Measurements from ENCODE around the gene GNAL.

The GNAL gene

DNA sequence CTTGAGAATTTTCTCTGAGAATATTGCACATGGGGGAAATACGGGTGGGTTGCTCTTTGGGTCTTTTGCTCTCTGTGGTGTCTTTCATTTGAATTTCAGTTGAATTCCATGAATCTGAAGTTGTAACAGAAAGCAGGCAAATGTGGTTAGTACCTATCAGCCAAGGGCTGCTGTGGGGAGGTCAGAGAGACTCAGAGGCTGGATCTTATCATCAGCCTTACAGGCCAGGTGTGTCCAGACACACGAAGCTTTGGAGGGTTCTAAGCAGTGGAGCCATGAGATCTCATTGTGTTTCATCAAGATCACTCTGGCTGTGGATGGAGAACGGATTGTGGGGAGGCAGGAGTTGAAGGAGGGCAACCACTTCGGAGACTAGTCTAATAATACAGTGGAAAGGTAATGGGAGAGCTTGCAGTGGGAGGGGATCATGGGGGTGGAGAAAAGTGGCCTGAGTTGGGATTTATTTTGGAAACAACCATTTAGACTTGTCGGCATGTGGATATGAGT is 68.1 kb downstream of the GNAL start:
- no peak for DNase-seq (ENCODE audit: low read depth, low spot score)
- H3K27ac ChIP-seq, result no peak overlapping the region

DNA sequence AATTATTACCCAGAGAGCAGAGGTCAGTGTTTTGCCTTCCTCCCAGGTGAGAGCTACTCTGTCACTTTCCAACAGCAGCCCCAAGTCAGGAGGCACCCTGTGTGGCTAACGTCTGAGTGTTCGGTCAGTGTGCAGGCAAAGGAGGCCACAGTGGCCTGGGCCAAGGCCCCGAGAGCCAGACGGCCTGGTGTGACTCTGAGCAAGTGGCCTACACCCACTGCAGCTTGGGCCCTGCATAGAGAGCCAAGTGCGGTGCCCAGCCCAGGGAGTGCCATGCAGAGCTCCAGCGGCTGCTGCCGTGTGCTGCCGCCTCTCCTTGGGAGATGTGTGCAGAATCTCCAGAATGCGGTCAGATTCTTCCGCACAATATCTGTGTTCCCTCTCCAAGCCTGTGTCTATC is 70.4 kb downstream of the GNAL start:
- H3K27ac ChIP-seq, result no peak overlapping the region
- no peak for DNase-seq (ENCODE audit: low read depth, low spot score)

DNA sequence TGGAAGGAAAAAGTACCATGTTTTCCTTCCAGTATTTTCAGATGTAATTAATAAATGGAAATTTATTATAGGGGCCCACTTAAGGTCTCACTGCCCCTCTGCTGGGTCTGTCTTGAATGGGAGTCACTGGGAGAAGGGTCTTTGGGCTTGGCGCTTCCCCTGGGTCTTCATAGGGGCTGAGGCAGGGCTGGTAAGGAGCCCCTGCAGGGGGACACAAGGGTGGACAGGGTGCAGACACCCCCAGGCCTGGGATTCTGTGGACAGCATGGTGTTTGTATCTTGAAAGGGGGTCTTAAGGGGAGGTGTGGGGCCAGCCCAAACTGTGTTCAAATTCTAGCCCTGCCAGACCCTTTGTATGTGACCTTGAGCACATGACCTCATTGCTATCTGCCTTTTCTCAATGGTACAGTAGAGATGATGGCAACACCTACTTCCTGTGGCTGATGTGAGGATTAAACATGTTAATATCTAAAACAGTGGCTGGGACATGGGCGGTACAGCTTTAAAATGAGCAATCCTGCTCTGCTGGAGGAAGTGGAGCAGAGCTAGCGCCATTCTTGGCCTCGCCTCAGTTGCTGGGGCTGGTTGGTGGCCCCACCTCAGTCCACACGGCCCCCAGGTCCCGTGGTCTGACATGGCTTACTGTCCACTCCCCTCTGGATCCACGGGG is 71.6 kb downstream of the GNAL start:
- no peak for DNase-seq (ENCODE audit: low read depth, low spot score)
- no peak overlapping the region for H3K27ac ChIP-seq

DNA sequence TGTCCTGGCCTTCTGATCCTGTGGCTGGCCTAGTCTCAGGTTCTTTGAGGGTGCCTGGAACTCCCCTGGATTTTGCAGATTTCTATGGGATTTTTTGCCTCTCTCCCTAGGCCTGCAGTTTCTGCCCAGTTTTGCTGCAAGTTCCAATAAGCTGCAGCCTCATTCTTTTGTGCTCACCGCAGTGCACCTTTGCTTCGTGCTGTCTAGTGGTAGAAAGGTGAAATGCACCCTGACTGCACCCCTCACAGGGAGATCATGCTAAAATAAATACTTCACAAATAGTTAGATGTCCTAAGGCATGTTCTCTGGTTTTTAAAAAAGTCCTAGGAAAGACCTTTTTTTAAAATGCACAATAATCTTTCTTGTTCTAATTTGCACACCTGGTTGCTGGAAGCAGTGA is 72.5 kb downstream of the GNAL start:
- H3K27ac ChIP-seq, result no peak overlapping the region
- no peak for DNase-seq (ENCODE audit: low read depth, low spot score)

DNA sequence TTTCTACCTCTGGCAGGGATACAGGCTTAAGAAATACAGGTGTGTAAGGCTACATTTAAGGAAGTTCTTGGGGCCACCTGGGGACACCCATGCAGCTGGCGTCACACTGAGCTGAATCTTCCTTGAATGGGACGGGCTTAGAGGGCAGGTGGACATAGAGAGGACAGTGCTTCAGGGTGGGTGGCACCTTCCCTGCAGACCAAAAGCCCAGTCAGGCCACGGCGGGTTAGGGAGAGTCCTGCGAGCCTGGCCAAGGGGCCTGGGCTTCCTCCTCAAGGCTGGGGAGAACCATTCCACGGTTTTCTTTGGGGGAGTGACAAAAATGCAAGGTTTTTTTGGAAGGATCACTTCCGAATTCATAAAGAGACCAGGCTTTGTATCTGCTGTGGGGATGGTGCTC is 73.4 kb downstream of the GNAL start:
- no peak for DNase-seq (ENCODE audit: low read depth, low spot score)

DNA sequence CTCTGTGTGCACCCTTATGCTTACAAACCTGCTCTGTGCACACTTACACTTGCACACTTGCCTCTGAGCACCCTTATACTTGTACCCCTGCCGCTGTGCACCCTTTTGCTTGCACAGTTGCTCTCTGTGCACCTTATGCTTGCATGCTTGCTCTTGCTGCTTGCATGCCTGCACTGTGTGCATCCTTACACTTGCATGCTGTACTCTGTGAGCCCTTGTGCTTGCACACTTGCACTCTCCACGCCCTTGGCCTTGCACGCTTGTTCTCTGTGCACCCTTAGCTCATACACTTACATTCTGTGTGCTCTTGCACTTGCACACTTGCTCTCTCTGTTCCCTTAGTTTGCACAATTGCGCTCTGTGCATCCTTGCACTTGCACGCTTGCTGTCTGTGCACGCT is 78.3 kb downstream of the GNAL start:
- DNase-seq (ENCODE audit: low read depth, low spot score), result no peak
- no peak overlapping the region for H3K27ac ChIP-seq

More for the DNA sequence above, 73.4 kb downstream of the GNAL start:
- no peak overlapping the region for H3K27ac ChIP-seq

DNA sequence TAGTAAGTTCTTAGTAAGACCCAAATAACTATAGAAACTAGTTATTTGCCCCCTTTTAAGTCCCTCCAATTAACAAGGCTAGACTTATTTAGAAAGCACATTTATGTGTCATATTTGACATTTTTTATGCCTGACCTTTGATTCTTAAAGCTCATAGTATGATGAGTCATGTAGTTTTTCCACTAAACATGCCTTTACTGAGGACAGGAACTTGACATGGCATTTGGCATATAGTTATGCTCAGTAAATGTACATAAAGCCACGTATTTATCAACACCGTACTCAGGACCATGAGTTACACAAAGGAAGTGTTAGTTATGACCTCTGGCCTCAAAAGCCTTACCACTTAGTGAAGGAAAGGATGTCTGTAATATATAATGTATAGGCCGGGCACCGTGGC is 78.9 kb downstream of the GNAL start:
- no peak overlapping the region for H3K27ac ChIP-seq
- DNase-seq (ENCODE audit: low read depth, low spot score), result no peak

DNA sequence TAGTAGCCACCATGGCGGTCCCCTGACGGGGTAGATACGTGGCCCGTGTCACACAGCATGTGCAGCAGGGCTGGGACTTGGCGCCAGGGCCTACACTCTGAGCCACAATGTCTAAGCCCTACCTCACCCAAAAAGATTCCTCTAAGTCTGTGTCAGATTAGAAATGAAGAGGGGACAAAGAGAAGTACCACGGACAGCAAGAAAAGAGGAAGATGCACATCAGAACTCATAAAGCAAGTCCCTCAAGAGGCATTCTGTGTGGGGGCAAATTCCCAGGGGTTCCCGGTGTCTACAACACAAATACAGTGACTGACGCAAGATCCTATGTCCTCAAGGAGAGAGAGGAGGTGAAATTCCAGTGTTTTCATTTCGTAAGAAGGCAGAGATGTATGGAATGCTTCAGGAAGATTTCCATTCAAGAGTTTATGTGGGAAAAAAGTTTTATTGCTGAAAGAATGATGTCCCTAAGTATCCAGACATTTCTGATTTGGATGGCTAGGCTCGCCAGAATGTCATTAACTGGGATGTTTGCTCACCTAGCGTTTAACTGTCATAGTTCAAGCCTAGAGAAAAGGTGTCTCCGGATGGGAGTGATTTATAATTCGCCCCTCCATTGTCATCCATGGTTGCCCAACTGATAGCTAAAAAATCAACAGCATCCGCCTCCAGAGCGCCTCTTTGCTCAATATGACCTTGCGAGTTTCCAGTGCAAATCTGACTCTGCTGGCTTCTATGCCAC is 86.5 kb downstream of the GNAL start:
- H3K27ac ChIP-seq, result no peak overlapping the region
- DNase-seq (ENCODE audit: low read depth, low spot score), result no peak

DNA sequence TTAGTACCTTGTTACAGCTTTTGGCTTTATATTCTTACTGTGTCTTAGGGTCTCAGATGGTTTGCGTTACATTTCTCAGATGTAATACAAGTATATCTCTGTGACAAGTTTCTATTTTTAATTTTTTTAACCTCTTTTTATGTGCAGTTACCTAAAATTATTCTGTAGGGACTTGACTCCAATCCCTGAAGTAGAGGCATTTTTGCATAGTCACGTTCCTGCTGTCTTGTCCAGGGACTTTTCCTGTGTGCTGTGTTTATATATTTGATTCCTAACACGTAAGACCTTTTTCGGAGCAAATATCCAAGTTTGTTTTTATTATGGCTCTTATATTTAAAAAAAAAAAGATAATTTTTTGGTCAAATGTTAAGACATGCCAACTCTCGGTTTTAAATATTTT is 91.0 kb downstream of the GNAL start:
- DNase-seq (ENCODE audit: low read depth, low spot score), result no peak
- no peak overlapping the region for H3K27ac ChIP-seq

DNA sequence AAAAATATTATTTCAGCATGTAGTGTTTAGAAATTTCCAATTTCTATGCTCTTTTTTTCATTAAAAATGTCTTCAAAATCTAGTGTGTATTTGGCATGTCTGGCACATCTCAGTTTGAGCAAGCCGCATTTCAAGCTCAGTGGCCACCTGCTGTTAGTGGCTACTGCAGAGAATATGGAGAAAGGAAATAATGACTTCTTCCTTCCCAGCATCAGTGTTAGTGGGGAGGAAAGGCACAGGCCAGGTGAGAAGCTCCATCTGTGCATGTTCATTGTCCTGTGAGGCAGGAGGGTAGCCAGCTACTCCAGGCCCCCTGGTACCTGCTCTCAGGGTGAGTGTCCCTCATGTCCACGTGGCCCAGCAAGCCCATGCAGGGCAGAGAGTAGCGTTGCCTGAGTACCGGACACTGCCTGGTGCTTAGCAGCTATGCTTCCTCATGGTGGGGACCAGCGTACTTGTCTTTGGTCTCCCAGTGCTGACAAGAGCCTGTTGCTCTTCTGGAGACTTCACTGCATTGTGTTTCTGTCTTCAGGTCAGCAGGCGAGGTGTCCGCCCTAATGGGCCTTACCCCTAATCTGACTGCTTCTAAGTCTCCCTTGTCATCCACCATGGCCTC is 94.8 kb downstream of the GNAL start:
- no peak for DNase-seq (ENCODE audit: low read depth, low spot score)
- no peak overlapping the region for H3K27ac ChIP-seq

DNA sequence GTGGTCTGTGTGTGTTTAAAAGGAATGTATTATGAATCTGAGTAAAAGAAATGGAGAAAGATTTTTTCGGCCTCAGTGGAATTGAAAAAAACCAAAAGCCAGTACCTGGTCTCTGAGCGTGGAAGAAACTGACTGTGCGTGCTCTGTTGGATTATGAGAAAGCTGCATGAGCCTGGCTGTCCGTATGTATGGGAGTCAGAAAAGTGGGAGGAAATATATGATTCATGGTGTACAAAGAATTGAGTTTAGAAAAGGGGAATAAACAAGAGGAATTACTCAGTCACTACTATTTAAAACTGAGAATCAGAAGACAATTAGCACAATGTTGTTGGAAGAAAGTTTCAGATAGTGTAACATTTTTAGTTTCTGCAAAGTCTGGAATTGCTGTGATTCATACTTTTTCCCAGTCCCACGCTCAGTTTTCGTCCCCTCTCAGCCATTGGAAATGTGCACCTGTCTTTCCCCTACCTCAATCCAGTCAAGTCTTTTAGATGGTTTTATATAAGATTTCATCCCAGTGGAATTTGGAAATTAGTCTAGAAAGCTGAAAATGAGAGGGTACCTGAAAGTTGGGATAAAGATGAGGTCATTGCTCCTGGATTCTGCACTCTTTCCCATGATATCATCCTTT is 95.7 kb downstream of the GNAL start:
- no peak for DNase-seq (ENCODE audit: low read depth, low spot score)
- H3K27ac ChIP-seq, result no peak overlapping the region

DNA sequence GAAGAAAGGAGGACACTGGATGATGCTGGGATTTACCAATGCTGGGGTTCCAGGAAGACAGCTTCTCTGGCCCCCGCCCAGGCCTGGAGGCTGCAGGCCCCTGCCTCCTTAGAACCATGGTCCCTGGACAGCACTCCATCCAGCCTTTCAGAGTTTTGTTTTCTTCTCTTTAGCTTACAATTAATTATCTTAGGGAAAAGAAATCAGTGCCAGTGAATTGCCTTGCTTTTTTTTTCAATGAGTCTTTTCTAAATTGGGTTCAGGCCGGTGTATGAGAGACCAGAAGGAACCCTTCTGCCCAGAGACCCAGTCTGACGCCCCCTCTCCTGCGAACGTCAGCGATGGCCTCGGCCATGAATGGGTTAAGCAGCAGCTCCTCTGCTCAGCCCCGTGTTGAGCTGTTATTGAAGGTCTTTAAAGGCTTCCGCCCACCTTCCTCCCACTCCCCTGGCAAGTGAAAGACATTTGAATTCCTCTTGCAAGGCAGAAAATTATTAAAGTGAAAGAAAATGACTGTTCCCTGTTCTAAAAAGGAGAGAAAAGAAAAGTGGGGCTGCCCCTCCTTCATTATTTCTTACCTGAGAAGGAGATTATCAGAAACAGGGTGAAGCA is 96.5 kb downstream of the GNAL start:
- DNase-seq (ENCODE audit: low read depth, low spot score), result no peak
- H3K27ac ChIP-seq, result no peak overlapping the region

DNA sequence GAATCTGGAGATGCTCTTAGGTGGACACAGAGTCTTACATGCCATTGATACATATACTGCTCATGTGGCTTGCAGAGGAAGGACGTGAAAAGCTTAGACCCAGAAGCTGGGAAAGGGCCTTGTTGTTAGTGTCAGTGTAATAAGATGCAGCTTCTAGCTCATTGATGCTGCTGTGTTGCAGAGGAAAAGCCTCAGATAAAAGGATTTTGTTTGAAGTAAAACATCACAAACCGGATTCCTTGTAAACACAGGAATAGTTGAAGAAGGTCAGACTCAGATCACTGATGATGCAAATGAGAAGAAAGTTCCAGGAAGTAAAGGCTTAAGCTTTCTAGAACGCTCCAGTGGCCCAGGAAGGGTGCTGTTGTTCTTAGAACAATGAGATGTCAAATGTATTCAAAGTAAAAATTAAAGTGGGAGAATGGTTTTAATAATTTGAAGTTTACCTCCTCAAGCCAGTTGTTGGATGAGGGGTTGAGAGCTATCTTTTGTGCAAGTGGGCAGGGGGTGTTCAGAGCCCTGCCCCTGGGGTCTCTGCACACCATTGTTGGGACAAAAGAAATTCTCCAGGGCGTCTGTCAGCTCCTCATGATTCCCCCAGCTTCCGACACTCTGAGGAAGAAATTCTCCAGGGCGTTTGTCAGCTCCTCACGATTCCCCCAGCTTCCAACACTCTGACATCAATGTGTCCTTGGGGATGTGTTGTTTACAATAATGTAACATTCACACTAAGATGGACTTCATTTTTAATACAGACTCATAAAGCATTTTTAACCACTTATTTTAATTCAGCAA is 100.8 kb downstream of the GNAL start:
- no peak for DNase-seq (ENCODE audit: low read depth, low spot score)
- H3K27ac ChIP-seq, result no peak overlapping the region

DNA sequence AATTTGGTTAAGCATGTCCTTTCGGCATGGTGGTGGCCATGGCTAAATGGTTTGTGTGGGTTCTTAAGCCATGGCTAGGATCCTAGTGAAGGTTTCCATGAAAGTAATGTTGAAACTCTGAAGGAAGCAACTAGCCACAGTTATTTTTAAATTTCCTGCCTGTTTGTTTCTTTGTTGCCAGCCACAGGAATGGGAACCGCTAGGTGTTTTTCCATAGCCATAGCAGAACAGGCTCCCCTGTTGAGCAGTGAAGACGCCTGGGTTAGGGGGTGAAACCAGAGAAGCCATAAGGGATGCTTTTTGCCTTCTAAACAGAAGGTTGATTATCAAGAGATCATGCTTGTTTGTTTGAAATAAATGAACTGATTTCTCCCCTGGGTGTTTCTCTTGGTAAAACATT is 102.1 kb downstream of the GNAL start:
- no peak overlapping the region for H3K27ac ChIP-seq
- DNase-seq (ENCODE audit: low read depth, low spot score), result no peak

DNA sequence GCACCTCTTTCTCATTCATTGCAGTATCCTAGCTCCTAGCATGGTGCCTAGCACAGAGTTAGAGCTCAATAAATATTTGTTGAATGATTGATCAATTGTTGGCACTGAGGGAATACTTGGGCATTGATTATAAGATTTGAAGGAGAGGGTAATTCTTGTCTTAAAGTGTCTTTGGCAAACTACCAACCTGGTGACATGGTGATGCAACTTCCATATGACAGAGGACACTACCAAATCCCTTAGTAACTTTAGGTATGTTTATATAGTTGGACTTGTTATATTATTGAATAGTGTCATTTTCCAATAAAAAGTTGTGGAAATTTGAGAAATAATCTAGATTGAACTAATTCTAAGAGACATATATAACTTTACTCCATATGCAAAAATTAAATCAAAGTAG is 103.6 kb downstream of the GNAL start:
- DNase-seq (ENCODE audit: low read depth, low spot score), result no peak
- no peak overlapping the region for H3K27ac ChIP-seq

DNA sequence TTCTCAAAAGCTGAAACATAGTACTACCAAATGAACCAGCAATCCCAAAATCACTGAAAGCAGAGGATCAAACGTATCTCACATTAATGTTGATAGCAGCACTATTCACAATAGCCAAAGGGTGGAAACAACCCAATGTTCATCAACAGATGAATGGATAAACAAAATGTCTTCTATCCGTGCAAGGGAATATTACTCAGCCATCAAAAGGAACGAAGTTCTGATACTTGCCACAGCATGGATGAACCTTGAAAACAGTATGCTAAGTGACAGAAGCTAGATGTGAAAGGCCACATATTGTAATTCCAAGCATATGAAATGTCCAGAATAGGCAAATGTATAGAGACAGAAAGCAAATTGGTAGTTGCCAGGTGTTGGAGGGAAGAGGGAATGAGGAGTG is 105.1 kb downstream of the GNAL start:
- DNase-seq (ENCODE audit: low read depth, low spot score), result no peak
- H3K27ac ChIP-seq, result no peak overlapping the region

DNA sequence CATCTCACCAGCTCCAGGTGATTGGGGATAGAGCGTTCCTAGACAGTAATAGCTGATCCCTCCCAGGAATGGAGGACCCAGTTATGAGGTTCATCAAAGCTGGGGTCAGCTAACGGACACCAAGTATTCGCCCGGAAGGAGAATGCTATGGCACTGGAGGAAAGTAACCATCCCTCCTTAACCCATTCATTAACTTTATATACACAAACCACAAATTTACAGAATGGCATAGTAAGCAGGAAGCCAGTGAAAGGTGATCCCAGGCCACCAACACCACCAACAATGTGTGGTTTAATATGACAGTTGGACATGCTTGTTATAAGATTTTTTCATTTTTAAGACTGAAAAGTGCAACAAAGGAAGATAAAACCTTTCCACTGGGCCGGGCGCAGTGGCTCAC is 106.9 kb downstream of the GNAL start:
- no peak overlapping the region for H3K27ac ChIP-seq
- DNase-seq (ENCODE audit: low read depth, low spot score), result no peak

DNA sequence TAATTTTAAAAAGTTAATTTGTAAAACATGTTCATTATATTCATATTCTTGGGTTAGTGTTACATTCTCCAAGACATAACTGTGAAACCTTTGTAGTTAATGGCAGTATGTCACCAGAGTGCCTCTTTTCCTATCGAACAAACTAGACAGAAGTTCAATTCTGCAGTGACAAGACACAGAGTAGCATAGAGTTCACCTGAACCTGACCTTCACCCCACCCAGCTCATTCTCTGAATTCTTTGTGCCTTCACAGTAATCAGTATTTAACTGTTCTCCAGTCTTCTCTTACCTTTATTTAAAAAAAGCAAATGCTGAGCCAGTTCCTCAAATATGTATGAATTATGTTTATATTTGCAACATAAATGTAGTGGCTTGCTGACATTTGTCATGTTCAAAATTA is 109.2 kb downstream of the GNAL start:
- DNase-seq (ENCODE audit: low read depth, low spot score), result no peak
- H3K27ac ChIP-seq, result no peak overlapping the region

DNA sequence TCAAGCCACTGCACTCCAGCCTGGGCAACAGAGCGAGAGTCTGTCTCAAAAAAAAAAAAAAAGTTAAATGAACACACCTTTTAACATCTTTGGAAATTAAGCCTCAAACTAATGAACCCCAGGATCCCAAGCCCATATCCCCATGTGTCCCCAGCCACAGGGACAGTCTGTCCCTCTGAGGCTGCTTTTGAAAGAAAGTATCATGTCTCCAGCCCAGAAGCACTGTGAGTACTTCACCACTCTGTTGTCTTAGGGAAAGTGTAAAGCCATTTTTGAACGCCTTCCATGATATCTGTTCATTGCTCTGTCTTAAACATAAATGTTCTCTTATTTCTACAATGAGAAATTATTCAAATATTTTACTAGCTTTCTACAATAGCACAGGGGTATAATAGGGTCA is 110.0 kb downstream of the GNAL start:
- no peak for DNase-seq (ENCODE audit: low read depth, low spot score)

More for the DNA sequence above, 110.0 kb downstream of the GNAL start:
- H3K27ac ChIP-seq, result no peak overlapping the region
